Thyroid gland (tissue), 4 donors: ENCODE data around the gene SMG9. TPM values are rescaled to one million over a fixed set of nuclear protein-coding genes. Genes with fewer than 3 reads are reported as not detected.
"Not testable (repeated sequence)": the region's sequence is repeated elsewhere in the genome, so short reads cannot be mapped to it uniquely, and the experiment has no call there.

ENCODE experiments used
- DNase-seq, 2 donors: peaks; one replicate each; pipeline ENCODE4 v3.0.0-alpha.2; 2019
- H3K27ac ChIP-seq, 3 donors: fragments of 200-600 bp; sonication (generic); 1 replicate in 2 of 3; 2 replicates in 1 of 3; pipeline ENCODE4 v1.5.1; 2016 to 2019; ENCODE audit warnings: mild to moderate bottlenecking in 1 of 3, moderate library complexity in 1 of 3
- H3K27me3 ChIP-seq: fragments of 200-600 bp; sonication (generic); one replicate; pipeline ENCODE4 v1.5.1; 2019
- H3K36me3 ChIP-seq, 2 donors: fragments of 200-600 bp; sonication (generic); one replicate each; pipeline ENCODE4 v1.5.1; 2016 to 2019
- H3K4me1 ChIP-seq, 2 donors: fragments of 200-600 bp; sonication (generic); one replicate each; pipeline ENCODE4 v1.5.1; 2017 to 2019
- H3K4me3 ChIP-seq, 3 donors: fragments of 200-600 bp; sonication (generic); replicated peaks in 1 of 3; 1 replicate in 2 of 3; 2 replicates in 1 of 3; pipeline ENCODE4 v1.5.1; 2016; ENCODE audit warnings: mild to moderate bottlenecking in 1 of 3
- H3K9me3 ChIP-seq: fragments of 200-600 bp; sonication (generic); one replicate; pipeline ENCODE4 v1.5.1; 2017
- POLR2A ChIP-seq, 2 donors: fragments of 450-650 bp; IDR thresholded peaks; one replicate each; pipeline ENCODE4 v1.6.1; 2017; ENCODE audit warnings: antibody characterized with exemption in 2 of 2, mild to moderate bottlenecking in 2 of 2, moderate library complexity in 1 of 2
- WGBS, 2 donors: methylation state at CpG; one replicate each; pipeline ENCODE4 v1.1.5; 2017; 5-methylcytosine and 5-hydroxymethylcytosine counted together
- intact Hi-C: fragments of 100-400 bp; cut with DNase I; formaldehyde crosslinking; loops from one replicate; pipeline ENCODE4 v1.15.1; 2023
- total RNA-seq, 4 donors: library from RNA; depleted of rRNA; stranded (reverse); fragments of >200 nt; gene quantifications; one replicate each; pipeline ENCODE4 v1.2.3, GENCODE V29; 2016
- TF ChIP-seq, protein P1 (sequence below), 6 experiments: fragments of 200-600 bp in 3 of 6; fragments of 450-650 bp in 3 of 6; sonication (generic) in 3 of 6; IDR thresholded peaks; one replicate each; pipeline ENCODE4 v1.5.1; 2016 to 2019; ENCODE audit warnings: antibody characterized with exemption in 6 of 6, mild to moderate bottlenecking in 2 of 6, inconsistent platforms in 1 of 6, moderate library complexity in 1 of 6

SMG9 gene
- total RNA-seq, 4 donors from 2014 or later: 15.5 to 34.4 (median 18.8) TPM

- H3K27ac ChIP-seq: no peak overlapping the region
- TF ChIP-seq, protein P1, sequence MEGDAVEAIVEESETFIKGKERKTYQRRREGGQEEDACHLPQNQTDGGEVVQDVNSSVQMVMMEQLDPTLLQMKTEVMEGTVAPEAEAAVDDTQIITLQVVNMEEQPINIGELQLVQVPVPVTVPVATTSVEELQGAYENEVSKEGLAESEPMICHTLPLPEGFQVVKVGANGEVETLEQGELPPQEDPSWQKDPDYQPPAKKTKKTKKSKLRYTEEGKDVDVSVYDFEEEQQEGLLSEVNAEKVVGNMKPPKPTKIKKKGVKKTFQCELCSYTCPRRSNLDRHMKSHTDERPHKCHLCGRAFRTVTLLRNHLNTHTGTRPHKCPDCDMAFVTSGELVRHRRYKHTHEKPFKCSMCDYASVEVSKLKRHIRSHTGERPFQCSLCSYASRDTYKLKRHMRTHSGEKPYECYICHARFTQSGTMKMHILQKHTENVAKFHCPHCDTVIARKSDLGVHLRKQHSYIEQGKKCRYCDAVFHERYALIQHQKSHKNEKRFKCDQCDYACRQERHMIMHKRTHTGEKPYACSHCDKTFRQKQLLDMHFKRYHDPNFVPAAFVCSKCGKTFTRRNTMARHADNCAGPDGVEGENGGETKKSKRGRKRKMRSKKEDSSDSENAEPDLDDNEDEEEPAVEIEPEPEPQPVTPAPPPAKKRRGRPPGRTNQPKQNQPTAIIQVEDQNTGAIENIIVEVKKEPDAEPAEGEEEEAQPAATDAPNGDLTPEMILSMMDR (IDR thresholded peaks at IDR 0.05): no peak
- no peak for TF ChIP-seq POLR2A (IDR thresholded peaks at IDR 0.05)
- 80 to 85% methylated on average over 1 of the region's 1 CpG for WGBS, 2 donors
- no peaks in the 10 kb centered on the region for H3K36me3 ChIP-seq
- H3K4me3 ChIP-seq: no peak overlapping the region
- intact Hi-C loops: no loop called here
- no peaks in the 10 kb centered on the region for H3K27me3 ChIP-seq
- H3K4me1 ChIP-seq: no peaks in the 10 kb centered on the region
- no peaks in the 10 kb centered on the region for H3K9me3 ChIP-seq
- DNase-seq: no peak
These were observed 70.4 kb downstream of the SMG9 start for GRCh38 chr19:43684326-43684725.

GRCh38 chr19:43683905-43684304 lies 70.9 kb downstream of the SMG9 start:
- intact Hi-C loops: no loop called here
- Histone ChIP-seq H3K27ac (no peak overlapping the region), H3K4me3 (no peak overlapping the region), H3K36me3 (no peaks in the 10 kb centered on the region), H3K9me3 (no peaks in the 10 kb centered on the region), H3K4me1 (no peaks in the 10 kb centered on the region), H3K27me3 (no peaks in the 10 kb centered on the region)
- no peak for DNase-seq
- TF ChIP-seq POLR2A (IDR thresholded peaks at IDR 0.05): no peak
- TF ChIP-seq, protein P1 (IDR thresholded peaks at IDR 0.05): no peak
- 83 to 96% methylated on average over 2 of the region's 2 CpGs for WGBS, 2 donors

GRCh38 chr19:43682824-43683661 lies 71.7 kb downstream of the SMG9 start:
- intact Hi-C loops: no loop called here
- H3K27me3 ChIP-seq: no peaks in the 10 kb centered on the region
- no peak for DNase-seq
- no peaks in the 10 kb centered on the region for H3K9me3 ChIP-seq
- TF ChIP-seq POLR2A (IDR thresholded peaks at IDR 0.05): no peak
- TF ChIP-seq, protein P1 (IDR thresholded peaks at IDR 0.05): no peak
- no peak overlapping the region for H3K4me3 ChIP-seq
- H3K36me3 ChIP-seq: no peaks in the 10 kb centered on the region
- H3K4me1 ChIP-seq: no peaks in the 10 kb centered on the region
- H3K27ac ChIP-seq: no peak overlapping the region
- WGBS, 2 donors: 58 to 62% methylated on average over 11 of the region's 11 CpGs

DNA sequence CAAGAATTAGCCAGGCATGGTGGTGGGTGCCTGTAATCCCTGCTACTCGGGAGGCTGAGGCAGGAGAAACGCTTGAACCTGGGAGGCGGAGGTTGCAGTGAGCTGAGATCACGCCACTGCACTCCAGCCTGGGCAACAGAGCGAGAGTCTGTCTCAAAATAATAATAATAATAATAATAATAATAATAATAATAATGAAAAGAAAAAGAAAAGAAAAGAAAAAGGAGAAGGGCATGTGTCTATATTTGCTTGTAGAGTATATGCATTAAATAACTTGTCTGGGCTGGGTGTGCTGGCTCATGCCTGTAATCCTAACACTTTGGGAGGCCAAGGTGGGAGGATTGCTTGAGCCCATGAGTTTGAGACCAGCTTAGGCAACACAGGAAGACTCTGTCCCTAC lies 72.5 kb downstream of the SMG9 start:
- H3K36me3 ChIP-seq, H3K4me1 ChIP-seq, H3K4me3 ChIP-seq, H3K27ac ChIP-seq, H3K27me3 ChIP-seq, intact Hi-C loops, DNase-seq, H3K9me3 ChIP-seq: not testable (repeated sequence)
- WGBS, 2 donors: 88 to 95% methylated on average over 5 of the region's 5 CpGs

DNA sequence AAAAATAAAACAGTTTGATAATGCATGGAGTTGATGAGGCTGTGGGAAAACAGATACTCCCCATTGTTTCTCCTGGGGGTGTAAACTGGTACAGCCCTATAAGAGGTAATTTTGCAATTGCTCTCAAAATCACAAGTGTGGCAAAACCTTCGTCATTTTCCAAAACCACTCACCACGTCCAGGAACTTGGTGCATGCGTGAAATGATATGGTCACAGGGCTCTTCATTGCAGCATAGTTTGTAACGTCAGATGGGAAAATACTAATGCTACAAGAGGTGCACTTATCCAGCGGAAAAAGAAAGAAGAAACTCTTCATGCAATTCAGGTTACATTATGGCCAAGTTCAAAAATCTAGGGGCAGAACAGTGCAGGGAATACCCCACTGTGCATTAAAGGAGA lies 72.9 kb downstream of the SMG9 start:
- no peak for DNase-seq
- Histone ChIP-seq H3K36me3 (no peaks in the 10 kb centered on the region), H3K27ac (no peak overlapping the region), H3K4me1 (no peaks in the 10 kb centered on the region), H3K4me3 (no peak overlapping the region), H3K27me3 (no peaks in the 10 kb centered on the region), H3K9me3 (no peaks in the 10 kb centered on the region)
- WGBS, 2 donors: 63 to 79% methylated on average over 5 of the region's 5 CpGs
- intact Hi-C loops: no loop called here
- TF ChIP-seq, protein P1 (IDR thresholded peaks at IDR 0.05): no peak
- TF ChIP-seq POLR2A (IDR thresholded peaks at IDR 0.05): no peak
